Endothelial cell of umbilical vein (primary cell): Measurements from ENCODE around the gene ACSF3. TPM values are rescaled to one million over a fixed set of nuclear protein-coding genes. Genes with fewer than 3 reads are reported as not detected.

ENCODE experiments used
- BruUV-seq: library from RNA; stranded (reverse); fragments of 400-500 nt; replicated peaks from 2 replicates; lab custom pipeline; 2021; lab: Mats Ljungman, UMichigan
- CTCF ChIA-PET: fragments of 300-600, 350-600 bp; sonication (Branson Sonifier 250); formaldehyde crosslinking; loops from one replicate; lab custom pipeline; 2021; ENCODE audit warnings: antibody characterized with exemption, inconsistent platforms; lab: Charles Lee
- POLR2A ChIA-PET: fragments of 300-600, 350-600 bp; sonication (Branson Sonifier 250); formaldehyde crosslinking; loops from one replicate; lab custom pipeline; 2021; ENCODE audit warnings: antibody characterized with exemption, inconsistent platforms; lab: Charles Lee
- DNase-seq: peaks from one replicate; pipeline ENCODE4 v3.0.0-alpha.2; 2011; ENCODE audit warnings: low read depth, low spot score
- FAIRE-seq: peaks from 2 replicates; lab custom pipeline; 2011; peaks lifted over from hg19 to GRCh38; lab: Jason Lieb, UNC
- H2AFZ ChIP-seq: 2 replicates; pipeline ENCODE4 v1.6.0; 2012; ENCODE audit warnings: low read depth, low read length, control low read depth, inconsistent platforms
- H3K27ac ChIP-seq: 2 replicates; pipeline ENCODE4 v1.5.1; 2011; ENCODE audit warnings: low read depth, mild to moderate bottlenecking, control low read depth, low read length, moderate library complexity; ENCODE audit not compliant: insufficient read depth
- H3K27me3 ChIP-seq, 2 experiments: 2 replicates each; pipeline versions ENCODE4 v1.6.0 to v1.6.1; 2011; ENCODE audit warnings: low read length in 2 of 2, mixed read lengths in 1 of 2; ENCODE audit not compliant: control insufficient read depth in 2 of 2, insufficient read depth in 2 of 2
- H3K36me3 ChIP-seq, 2 experiments: 2 replicates in 1 of 2; 3 replicates in 1 of 2; pipeline ENCODE4 v1.5.1; 2011; ENCODE audit warnings: low read length in 2 of 2, mild to moderate bottlenecking in 1 of 2, moderate library complexity in 1 of 2; ENCODE audit not compliant: control insufficient read depth in 2 of 2, insufficient read depth in 2 of 2; ENCODE audit errors: extremely low read depth in 1 of 2
- H3K4me1 ChIP-seq: 3 replicates; pipeline ENCODE4 v1.5.1; 2011; ENCODE audit warnings: mild to moderate bottlenecking, low read length; ENCODE audit not compliant: control insufficient read depth, insufficient read depth; ENCODE audit errors: extremely low read depth
- H3K4me2 ChIP-seq: 2 replicates; pipeline ENCODE4 v1.6.1; 2011; ENCODE audit warnings: low read length, control low read depth, mixed read lengths; ENCODE audit not compliant: insufficient read depth
- H3K4me3 ChIP-seq, 3 experiments: fragments of 200-600 bp in 1 of 3; sonication (generic), shearing (Covaris generic) in 1 of 3; replicated peaks in 1 of 3; 2 replicates each; pipeline ENCODE4 v1.5.1; 2011 to 2016; ENCODE audit warnings: control low read depth in 3 of 3, low read length in 3 of 3, mild to moderate bottlenecking in 2 of 3, inconsistent platforms in 1 of 3, low read depth in 1 of 3, moderate library complexity in 1 of 3; ENCODE audit not compliant: insufficient read depth in 1 of 3
- H3K79me2 ChIP-seq: 2 replicates; pipeline ENCODE4 v1.6.0; 2012; ENCODE audit warnings: low read length, inconsistent platforms; ENCODE audit not compliant: control insufficient read depth, insufficient read depth
- H3K9ac ChIP-seq: replicated peaks from 2 replicates; pipeline ENCODE3; 2011; ENCODE audit warnings: low read length, control low read depth; ENCODE audit not compliant: insufficient read depth; ENCODE audit errors: extremely low read depth
- H3K9me1 ChIP-seq: replicated peaks from 3 replicates; pipeline ENCODE4 v1.6.0; 2011; ENCODE audit warnings: mild to moderate bottlenecking, low read length; ENCODE audit not compliant: control insufficient read depth, insufficient read depth; ENCODE audit errors: extremely low read depth
- H3K9me3 ChIP-seq: replicated peaks from 2 replicates; pipeline ENCODE4 v1.5.1; 2012; ENCODE audit warnings: low read length, inconsistent platforms; ENCODE audit not compliant: control insufficient read depth, insufficient read depth
- H4K20me1 ChIP-seq: replicated peaks from 2 replicates; pipeline ENCODE3; 2011; ENCODE audit warnings: mild to moderate bottlenecking, low read length; ENCODE audit not compliant: control insufficient read depth, insufficient read depth; ENCODE audit errors: extremely low read depth
- EZH2 ChIP-seq: IDR thresholded peaks from 2 replicates; pipeline ENCODE4 v1.6.1; 2012; ENCODE audit warnings: borderline replicate concordance, low read depth, mild to moderate bottlenecking, moderate library complexity, low read length, inconsistent platforms; ENCODE audit not compliant: severe bottlenecking
- JUN ChIP-seq: IDR thresholded peaks from 2 replicates; pipeline ENCODE4 v1.6.1; 2011; ENCODE audit warnings: borderline replicate concordance, low read depth; ENCODE audit not compliant: insufficient read length, insufficient read depth
- POLR2A ChIP-seq: IDR thresholded peaks from 2 replicates; pipeline ENCODE4 v1.6.1; 2012; ENCODE audit warnings: low read depth, mild to moderate bottlenecking, control low read depth, low read length
- POLR2AphosphoS5 ChIP-seq: IDR thresholded peaks from 2 replicates; pipeline ENCODE4 v1.6.1; 2012; ENCODE audit warnings: low read depth, mild to moderate bottlenecking, control low read depth, low read length, moderate library complexity; ENCODE audit not compliant: insufficient read depth
- dilution Hi-C: fragments of 300-500 bp; cut with MboI; formaldehyde crosslinking; loops from one replicate; pipeline ENCODE4 v1.15.0; 2019; ENCODE audit warnings: low sequenced_read_pairs; ENCODE audit not compliant: extremely low pct_ligation_motif_present
- intact Hi-C: fragments of 100-400 bp; cut with micrococcal nuclease; formaldehyde crosslinking; loops from one replicate; pipeline ENCODE4 v1.10.0; 2022
- polyA plus RNA-seq, 4 experiments: library from polyadenylated mRNA; depleted of rRNA in 3 of 4; stranded (reverse) in 3 of 4; unstranded in 1 of 4; fragments of >200 nt; gene quantifications; 2 replicates each; pipeline versions ENCODE4 v1.2.1 to v1.2.3, GENCODE V29; 2011 to 2012; ENCODE audit warnings: missing spikeins in 1 of 4
- total RNA-seq: library from RNA; stranded (reverse); gene quantifications from 2 replicates; pipeline ENCODE4 v1.2.3, GENCODE V29; 2021
- TF ChIP-seq, protein P1 (sequence below), 2 donors: IDR thresholded peaks; 1 replicate in 1 of 2; 2 replicates in 1 of 2; pipeline ENCODE4 v1.5.1; 2011; ENCODE audit warnings: low read length in 2 of 2, mild to moderate bottlenecking in 2 of 2, moderate library complexity in 2 of 2, control low read depth in 1 of 2, inconsistent platforms in 1 of 2, low read depth in 1 of 2; ENCODE audit not compliant: insufficient read depth in 1 of 2; ENCODE audit errors: extremely low read depth in 1 of 2

ACSF3 gene
- total and polyA plus RNA-seq, 2 donors (not counting 3 experiments of a cell fraction or from before 2014, with no cell fraction given) = 18.6 to 33.2 TPM

GRCh38 chr16:89136931-89137330 lies 43.3 kb downstream of the ACSF3 start:
- ChIA-PET CTCF (interaction anchor here (0.9 kb wide), 1 partner anchor 8 kb away, joined by 3 read pairs; no protein-coding TSS in a partner anchor), POLR2A (no interaction called here)
- Histone ChIP-seq H4K20me1 (no peaks in the 10 kb centered on the region), H2AFZ (no peak overlapping the region), H3K4me3 (no peak overlapping the region), H3K79me2 (no peaks in the 10 kb centered on the region), H3K4me2 (no peak overlapping the region), H3K27me3 (no peaks in the 10 kb centered on the region), H3K9ac (no peak overlapping the region), H3K27ac (no peak overlapping the region), H3K36me3 (peaks cover 0 to 10% of the 10 kb centered on the region in 2 experiments), H3K4me1 (no peaks in the 10 kb centered on the region), H3K9me3 (no peaks in the 10 kb centered on the region), H3K9me1 (no peaks in the 10 kb centered on the region)
- intact Hi-C loops (no loop called here), dilution Hi-C loops (loop anchor here (25.0 kb wide), 1 partner anchor 175 kb away; no protein-coding TSS in a partner anchor)
- no peak for FAIRE-seq
- BruUV-seq = no TSS peak
- TF ChIP-seq POLR2A (no peak), POLR2AphosphoS5 (no peak), EZH2 (no peak), JUN (no peak)
- TF ChIP-seq, protein P1, sequence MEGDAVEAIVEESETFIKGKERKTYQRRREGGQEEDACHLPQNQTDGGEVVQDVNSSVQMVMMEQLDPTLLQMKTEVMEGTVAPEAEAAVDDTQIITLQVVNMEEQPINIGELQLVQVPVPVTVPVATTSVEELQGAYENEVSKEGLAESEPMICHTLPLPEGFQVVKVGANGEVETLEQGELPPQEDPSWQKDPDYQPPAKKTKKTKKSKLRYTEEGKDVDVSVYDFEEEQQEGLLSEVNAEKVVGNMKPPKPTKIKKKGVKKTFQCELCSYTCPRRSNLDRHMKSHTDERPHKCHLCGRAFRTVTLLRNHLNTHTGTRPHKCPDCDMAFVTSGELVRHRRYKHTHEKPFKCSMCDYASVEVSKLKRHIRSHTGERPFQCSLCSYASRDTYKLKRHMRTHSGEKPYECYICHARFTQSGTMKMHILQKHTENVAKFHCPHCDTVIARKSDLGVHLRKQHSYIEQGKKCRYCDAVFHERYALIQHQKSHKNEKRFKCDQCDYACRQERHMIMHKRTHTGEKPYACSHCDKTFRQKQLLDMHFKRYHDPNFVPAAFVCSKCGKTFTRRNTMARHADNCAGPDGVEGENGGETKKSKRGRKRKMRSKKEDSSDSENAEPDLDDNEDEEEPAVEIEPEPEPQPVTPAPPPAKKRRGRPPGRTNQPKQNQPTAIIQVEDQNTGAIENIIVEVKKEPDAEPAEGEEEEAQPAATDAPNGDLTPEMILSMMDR (IDR thresholded peaks at IDR 0.05; ENCODE audit: extremely low read depth in 1 of 2, insufficient read depth in 1 of 2, low read depth in 1 of 2, low read length in 2 of 2) = no peak
- no peak for DNase-seq
